HUDEP-2 (cell line): Measurements from ENCODE around the gene PLB1.
"Not testable (repeated sequence)": the region's sequence is repeated elsewhere in the genome, so short reads cannot be mapped to it uniquely, and the experiment has no call there.

ENCODE experiments used
- DNase-seq, 76 experiments: peaks; one replicate each; lab custom pipeline; 2025; ENCODE audit not compliant: unreplicated experiment in 76 of 76; lab: John Stamatoyannopoulos, UW

Gene PLB1

GRCh38 chr2:28528206-28528605 is 32.3 kb downstream of the PLB1 start:
- no peak for DNase-seq

GRCh38 chr2:28530782-28531181 is 34.9 kb downstream of the PLB1 start:
- DNase-seq, result no peak

- no peak for DNase-seq
Observed at GRCh38 chr2:28532399-28532798, 36.5 kb downstream of the PLB1 start.

GRCh38 chr2:28533044-28533680 is 37.3 kb downstream of the PLB1 start:
- DNase-seq, result no peak

DNA sequence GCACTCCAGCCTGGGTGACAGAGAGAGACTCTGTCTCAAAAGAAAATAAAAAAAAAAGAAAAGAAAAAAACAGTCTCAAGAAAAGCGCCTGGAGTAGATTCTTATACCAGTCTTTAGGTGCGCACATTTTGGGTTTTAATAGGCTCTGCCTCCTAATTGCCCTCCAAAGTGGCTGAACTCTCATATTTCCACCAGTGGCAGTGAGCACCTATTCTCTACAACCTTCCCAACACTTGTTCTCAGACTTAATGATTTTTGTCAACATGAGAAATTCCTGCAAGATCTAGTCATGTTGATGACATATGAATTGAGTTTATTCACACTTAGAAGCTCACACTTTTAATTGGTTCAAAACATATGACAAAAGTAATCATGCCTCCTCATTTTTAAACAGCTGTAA is 39.0 kb downstream of the PLB1 start:
- no peak for DNase-seq

DNA sequence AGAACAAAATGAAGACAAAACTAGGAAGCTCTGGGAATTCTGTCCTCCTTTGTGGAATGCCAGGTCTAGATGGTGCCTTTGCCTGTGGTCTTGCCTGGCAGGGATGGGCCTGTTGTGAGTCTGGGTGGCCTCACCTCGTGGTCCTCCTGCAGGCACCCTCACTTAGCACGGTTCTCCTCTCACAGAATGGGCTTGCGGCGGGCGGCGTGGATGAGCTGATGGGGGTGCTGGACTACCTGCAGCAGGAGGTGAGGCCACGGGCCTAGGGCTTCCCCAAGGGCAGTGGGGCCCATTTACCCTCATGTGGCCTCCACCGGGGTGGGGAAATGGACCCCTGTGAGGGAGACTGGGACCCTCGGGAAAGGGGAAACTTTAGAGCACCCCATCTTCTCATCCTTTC is 42.3 kb downstream of the PLB1 start:
- DNase-seq, result no peak

GRCh38 chr2:28538652-28539051 is 42.8 kb downstream of the PLB1 start:
- no peak for DNase-seq

DNA sequence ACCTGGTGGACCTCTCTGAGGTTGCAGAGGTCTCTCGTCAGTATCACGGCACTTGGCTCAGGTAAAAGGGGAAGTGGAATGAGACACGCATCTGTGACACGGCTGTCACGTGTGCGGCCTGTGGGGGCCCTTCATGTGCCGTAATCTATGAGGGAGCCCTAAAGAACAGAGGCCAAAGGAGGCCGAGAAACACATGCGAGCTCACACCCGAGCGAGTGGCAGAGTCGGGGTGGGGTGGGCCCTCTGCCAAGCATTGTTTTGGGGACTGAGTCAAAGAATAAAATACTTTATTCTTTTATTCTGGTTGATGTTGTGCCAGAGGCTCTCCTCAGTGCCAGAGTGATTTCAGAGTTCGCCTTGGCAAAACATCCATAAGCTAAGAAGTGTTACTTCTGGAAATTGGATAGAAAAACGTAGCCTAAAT is 43.3 kb downstream of the PLB1 start:
- no peak for DNase-seq

DNA sequence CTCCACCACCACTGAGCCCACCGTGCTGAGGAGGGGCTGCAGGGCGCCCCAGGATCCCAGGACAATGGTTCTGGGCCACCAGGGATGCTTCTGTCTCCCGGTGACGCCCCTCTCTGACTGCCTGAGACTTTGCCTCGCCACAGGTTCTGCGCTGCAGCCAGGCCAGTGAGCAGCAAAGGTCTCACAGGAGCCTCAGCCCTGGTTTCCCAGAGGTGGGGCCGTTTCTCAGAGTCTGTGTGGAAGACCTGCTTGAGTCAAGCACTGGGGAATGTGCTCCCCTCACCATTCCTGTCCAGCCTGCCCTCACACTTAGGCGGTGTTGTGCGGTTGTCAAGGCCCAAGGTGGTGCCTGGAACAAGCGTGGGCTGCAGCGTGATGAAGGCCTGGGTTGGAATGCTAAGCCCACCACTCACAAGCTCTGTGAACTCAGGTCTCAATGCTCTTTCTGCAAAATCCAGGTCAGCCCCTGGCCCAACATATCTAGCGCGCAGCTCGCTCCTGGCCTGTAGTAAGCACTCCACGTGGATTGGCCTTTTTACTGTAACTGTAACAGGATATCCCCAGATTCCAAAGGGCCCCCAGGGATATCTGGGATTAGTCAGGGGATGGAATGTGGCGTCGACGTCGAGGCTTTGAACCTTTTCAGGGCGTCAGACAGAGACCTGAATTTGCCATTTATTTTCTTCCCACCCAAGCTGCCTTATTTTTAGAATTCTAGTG is 47.6 kb downstream of the PLB1 start:
- DNase-seq, result no peak

- DNase-seq, result no peak
Observed at GRCh38 chr2:28544036-28544346, 48.1 kb downstream of the PLB1 start.

DNA sequence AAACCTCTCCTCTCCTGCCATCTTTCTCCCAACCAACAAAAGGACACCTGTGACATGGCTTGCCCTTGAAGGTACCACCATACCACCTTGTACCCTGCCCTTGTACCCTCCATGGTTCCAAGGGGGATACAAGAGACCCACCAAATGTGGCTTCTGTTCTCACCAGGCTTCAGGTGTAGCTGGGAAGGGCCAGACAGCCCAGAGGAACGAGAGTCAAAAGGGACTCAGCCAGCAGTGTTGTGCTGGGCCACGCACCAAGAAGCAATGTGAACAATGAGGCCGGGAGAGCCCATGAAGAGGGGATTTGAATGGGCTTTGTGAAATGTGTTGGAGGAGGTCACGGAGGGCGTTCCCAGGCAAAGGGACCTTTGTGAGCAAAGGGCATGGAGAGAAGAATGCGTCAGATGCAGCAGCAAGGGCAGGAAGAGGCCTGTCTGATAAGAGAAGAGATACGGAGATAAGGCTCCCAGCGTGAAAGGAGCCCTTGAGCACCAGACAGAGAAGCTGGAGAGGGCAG is 48.6 kb downstream of the PLB1 start:
- peak in 1 of 76 experiments; percentile 7 for DNase-seq

GRCh38 chr2:28544922-28545589 is 49.2 kb downstream of the PLB1 start:
- DNase-seq, result no peak

DNA sequence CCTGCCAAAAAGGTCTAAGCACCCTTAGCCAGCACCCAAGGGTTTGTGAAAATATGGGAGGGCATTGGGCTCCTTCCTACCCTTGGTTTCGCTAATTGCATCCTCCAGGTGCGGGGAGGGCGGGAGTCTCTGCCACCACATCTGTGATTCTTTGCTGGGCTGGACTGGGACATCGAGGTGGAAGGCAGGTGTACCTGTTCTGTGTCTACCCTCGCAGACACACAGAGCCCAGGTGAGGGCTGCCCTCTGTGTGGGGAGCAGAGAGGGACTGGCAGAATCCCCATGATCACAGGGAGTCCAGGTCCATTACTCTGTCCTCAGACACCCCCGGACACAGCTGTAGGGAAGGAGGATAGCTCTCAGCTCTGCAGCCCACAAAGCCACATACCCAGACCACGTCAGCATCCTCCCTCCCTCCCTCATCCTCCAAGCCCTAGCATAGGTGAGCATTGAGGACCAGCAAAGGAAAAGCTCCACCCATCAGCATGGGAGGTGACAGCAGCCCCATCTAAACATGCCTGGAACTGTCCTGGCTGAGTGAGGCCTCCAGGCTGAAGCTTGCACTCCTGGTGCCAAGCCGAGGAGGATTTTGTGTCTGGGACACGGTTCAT is 49.8 kb downstream of the PLB1 start:
- DNase-seq, result no peak

GRCh38 chr2:28546242-28546641 is 50.4 kb downstream of the PLB1 start:
- DNase-seq, result no peak

GRCh38 chr2:28547223-28547860 is 51.5 kb downstream of the PLB1 start:
- DNase-seq, result no peak

GRCh38 chr2:28547906-28548600 is 52.2 kb downstream of the PLB1 start:
- no peak for DNase-seq

DNA sequence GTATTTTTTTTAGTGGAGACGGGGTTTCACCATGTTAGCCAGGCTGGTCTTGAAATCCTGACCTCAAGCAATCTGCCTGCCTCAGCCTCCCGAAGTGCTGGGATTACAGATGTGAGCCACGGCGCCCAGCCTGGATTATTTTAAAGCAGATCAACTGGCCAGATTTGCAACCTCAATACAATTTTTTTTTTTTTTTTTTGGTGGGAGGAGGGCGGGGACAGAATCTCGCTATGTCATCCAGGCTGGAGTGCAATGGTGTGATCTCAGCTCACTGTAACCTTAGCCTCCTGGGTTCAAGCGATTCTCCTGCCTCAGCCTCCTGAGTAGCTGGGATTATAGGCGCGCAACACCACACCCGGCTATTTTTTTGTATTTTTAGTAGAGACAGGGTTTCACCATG is 54.5 kb downstream of the PLB1 start:
- not testable (repeated sequence) for DNase-seq

DNA sequence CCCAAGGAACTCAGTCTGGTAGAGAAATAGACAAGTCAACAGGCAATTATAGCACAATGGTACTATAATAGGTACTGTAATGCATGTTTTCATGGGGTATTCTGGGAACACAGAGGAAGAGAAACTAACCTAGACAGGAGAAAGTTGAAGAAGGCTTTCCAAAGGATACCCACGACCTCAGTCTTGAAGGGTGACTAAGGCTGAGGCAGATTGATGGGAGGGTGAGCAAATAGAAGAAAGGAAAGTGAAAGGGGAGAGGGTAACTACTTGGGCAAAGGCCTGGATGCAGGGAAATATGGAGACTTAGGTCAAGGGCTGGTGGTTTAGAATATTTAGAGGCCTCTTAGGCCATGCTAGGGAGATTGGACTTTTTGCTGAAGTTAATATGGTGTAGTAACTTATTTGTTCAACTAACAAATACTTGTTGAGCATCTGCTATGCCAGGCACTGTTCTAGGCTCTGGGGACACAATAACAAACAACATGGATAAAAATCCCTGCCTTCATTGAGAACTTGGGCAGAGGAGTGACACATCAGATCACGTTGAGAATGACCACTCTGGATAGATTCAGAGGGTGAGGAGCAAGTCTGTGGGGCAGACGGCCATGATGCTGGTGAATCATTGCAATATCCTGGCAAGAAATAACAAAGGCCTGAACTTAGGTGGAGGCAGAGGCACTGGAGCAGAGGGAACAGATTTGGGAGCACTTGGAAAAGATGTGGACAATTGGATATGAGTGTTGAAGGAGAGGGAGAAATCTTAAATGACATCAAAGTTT is 56.4 kb downstream of the PLB1 start:
- DNase-seq, result no peak

GRCh38 chr2:28556303-28556702 is 60.4 kb downstream of the PLB1 start:
- DNase-seq, result no peak
